ENCODE results near the gene AUTS2.

DNA sequence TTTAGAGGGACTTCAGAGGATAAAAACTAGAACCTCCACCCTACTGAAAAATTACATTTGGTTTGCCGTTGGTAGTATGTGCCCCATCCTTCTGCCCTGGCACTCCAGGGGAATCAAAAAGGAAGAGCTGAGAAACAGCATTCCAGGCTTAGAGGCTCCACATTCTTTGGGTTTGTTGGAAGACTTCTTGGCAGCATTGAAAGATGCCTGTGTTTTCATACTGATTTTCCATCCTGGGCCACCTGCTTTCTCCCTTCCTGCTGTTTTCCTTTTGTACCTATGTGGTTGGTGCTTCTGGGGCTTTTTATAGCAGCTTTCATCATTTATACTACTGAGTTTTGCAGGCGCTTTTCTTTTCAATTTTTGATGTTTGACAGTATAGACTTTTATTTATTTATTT is 61.7 kb downstream of the AUTS2 start:
- TF ChIP-seq, protein P1, sequence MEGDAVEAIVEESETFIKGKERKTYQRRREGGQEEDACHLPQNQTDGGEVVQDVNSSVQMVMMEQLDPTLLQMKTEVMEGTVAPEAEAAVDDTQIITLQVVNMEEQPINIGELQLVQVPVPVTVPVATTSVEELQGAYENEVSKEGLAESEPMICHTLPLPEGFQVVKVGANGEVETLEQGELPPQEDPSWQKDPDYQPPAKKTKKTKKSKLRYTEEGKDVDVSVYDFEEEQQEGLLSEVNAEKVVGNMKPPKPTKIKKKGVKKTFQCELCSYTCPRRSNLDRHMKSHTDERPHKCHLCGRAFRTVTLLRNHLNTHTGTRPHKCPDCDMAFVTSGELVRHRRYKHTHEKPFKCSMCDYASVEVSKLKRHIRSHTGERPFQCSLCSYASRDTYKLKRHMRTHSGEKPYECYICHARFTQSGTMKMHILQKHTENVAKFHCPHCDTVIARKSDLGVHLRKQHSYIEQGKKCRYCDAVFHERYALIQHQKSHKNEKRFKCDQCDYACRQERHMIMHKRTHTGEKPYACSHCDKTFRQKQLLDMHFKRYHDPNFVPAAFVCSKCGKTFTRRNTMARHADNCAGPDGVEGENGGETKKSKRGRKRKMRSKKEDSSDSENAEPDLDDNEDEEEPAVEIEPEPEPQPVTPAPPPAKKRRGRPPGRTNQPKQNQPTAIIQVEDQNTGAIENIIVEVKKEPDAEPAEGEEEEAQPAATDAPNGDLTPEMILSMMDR (conservative IDR thresholded peaks at IDR 0.05; ENCODE audit: low read depth in 2 of 2), result no peak
- no peak for TF ChIP-seq POLR2AphosphoS5 (IDR thresholded peaks at IDR 0.05; ENCODE audit: low read depth)
- no peak for TF ChIP-seq EZH2 (IDR thresholded peaks at IDR 0.05; ENCODE audit: low read depth, unreplicated experiment)
- TF ChIP-seq, protein P2, sequence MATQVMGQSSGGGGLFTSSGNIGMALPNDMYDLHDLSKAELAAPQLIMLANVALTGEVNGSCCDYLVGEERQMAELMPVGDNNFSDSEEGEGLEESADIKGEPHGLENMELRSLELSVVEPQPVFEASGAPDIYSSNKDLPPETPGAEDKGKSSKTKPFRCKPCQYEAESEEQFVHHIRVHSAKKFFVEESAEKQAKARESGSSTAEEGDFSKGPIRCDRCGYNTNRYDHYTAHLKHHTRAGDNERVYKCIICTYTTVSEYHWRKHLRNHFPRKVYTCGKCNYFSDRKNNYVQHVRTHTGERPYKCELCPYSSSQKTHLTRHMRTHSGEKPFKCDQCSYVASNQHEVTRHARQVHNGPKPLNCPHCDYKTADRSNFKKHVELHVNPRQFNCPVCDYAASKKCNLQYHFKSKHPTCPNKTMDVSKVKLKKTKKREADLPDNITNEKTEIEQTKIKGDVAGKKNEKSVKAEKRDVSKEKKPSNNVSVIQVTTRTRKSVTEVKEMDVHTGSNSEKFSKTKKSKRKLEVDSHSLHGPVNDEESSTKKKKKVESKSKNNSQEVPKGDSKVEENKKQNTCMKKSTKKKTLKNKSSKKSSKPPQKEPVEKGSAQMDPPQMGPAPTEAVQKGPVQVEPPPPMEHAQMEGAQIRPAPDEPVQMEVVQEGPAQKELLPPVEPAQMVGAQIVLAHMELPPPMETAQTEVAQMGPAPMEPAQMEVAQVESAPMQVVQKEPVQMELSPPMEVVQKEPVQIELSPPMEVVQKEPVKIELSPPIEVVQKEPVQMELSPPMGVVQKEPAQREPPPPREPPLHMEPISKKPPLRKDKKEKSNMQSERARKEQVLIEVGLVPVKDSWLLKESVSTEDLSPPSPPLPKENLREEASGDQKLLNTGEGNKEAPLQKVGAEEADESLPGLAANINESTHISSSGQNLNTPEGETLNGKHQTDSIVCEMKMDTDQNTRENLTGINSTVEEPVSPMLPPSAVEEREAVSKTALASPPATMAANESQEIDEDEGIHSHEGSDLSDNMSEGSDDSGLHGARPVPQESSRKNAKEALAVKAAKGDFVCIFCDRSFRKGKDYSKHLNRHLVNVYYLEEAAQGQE (IDR thresholded peaks at IDR 0.05; ENCODE audit: unreplicated experiment), result no peak
- no peak for TF ChIP-seq ZNF114 (CRISPR knock-in tag; IDR thresholded peaks at IDR 0.05)
- no peak for TF ChIP-seq EZH2phosphoT487 (IDR thresholded peaks at IDR 0.05; ENCODE audit: unreplicated experiment)
- no peak for TF ChIP-seq CREB1 (CRISPR knock-in tag; IDR thresholded peaks at IDR 0.05; ENCODE audit: low read depth)
- TF ChIP-seq, protein P3, sequence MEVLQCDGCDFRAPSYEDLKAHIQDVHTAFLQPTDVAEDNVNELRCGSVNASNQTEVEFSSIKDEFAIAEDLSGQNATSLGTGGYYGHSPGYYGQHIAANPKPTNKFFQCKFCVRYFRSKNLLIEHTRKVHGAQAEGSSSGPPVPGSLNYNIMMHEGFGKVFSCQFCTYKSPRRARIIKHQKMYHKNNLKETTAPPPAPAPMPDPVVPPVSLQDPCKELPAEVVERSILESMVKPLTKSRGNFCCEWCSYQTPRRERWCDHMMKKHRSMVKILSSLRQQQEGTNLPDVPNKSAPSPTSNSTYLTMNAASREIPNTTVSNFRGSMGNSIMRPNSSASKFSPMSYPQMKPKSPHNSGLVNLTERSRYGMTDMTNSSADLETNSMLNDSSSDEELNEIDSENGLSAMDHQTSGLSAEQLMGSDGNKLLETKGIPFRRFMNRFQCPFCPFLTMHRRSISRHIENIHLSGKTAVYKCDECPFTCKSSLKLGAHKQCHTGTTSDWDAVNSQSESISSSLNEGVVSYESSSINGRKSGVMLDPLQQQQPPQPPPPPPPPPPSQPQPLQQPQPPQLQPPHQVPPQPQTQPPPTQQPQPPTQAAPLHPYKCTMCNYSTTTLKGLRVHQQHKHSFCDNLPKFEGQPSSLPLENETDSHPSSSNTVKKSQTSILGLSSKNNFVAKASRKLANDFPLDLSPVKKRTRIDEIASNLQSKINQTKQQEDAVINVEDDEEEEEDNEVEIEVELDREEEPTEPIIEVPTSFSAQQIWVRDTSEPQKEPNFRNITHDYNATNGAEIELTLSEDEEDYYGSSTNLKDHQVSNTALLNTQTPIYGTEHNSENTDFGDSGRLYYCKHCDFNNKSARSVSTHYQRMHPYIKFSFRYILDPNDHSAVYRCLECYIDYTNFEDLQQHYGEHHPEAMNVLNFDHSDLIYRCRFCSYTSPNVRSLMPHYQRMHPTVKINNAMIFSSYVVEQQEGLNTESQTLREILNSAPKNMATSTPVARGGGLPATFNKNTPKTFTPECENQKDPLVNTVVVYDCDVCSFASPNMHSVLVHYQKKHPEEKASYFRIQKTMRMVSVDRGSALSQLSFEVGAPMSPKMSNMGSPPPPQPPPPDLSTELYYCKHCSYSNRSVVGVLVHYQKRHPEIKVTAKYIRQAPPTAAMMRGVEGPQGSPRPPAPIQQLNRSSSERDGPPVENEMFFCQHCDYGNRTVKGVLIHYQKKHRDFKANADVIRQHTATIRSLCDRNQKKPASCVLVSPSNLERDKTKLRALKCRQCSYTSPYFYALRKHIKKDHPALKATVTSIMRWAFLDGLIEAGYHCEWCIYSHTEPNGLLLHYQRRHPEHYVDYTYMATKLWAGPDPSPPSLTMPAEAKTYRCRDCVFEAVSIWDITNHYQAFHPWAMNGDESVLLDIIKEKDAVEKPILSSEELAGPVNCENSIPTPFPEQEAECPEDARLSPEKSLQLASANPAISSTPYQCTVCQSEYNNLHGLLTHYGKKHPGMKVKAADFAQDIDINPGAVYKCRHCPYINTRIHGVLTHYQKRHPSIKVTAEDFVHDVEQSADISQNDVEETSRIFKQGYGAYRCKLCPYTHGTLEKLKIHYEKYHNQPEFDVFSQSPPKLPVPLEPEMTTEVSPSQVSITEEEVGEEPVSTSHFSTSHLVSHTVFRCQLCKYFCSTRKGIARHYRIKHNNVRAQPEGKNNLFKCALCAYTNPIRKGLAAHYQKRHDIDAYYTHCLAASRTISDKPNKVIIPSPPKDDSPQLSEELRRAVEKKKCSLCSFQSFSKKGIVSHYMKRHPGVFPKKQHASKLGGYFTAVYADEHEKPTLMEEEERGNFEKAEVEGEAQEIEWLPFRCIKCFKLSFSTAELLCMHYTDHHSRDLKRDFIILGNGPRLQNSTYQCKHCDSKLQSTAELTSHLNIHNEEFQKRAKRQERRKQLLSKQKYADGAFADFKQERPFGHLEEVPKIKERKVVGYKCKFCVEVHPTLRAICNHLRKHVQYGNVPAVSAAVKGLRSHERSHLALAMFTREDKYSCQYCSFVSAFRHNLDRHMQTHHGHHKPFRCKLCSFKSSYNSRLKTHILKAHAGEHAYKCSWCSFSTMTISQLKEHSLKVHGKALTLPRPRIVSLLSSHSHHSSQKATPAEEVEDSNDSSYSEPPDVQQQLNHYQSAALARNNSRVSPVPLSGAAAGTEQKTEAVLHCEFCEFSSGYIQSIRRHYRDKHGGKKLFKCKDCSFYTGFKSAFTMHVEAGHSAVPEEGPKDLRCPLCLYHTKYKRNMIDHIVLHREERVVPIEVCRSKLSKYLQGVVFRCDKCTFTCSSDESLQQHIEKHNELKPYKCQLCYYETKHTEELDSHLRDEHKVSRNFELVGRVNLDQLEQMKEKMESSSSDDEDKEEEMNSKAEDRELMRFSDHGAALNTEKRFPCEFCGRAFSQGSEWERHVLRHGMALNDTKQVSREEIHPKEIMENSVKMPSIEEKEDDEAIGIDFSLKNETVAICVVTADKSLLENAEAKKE (CRISPR knock-in tag; IDR thresholded peaks at IDR 0.05), result peak; percentile 85
- TF ChIP-seq, protein P4, sequence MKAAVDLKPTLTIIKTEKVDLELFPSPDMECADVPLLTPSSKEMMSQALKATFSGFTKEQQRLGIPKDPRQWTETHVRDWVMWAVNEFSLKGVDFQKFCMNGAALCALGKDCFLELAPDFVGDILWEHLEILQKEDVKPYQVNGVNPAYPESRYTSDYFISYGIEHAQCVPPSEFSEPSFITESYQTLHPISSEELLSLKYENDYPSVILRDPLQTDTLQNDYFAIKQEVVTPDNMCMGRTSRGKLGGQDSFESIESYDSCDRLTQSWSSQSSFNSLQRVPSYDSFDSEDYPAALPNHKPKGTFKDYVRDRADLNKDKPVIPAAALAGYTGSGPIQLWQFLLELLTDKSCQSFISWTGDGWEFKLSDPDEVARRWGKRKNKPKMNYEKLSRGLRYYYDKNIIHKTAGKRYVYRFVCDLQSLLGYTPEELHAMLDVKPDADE (IDR thresholded peaks at IDR 0.05), result no peak
- no peak for TF ChIP-seq JUNB (IDR thresholded peaks at IDR 0.05; ENCODE audit: unreplicated experiment)
- TF ChIP-seq STAT1 (IDR thresholded peaks at IDR 0.05; ENCODE audit: unreplicated experiment), result no peak
- TF ChIP-seq ZNF331 (CRISPR knock-in tag; IDR thresholded peaks at IDR 0.05; ENCODE audit: low read depth), result no peak

Measured in GM23338 (cell line).